ENCODE data around the gene FAM120B. TPM values are rescaled to one million over a fixed set of nuclear protein-coding genes. Genes with fewer than 3 reads are reported as not detected.

The FAM120B gene
- total RNA-seq, 1 experiment from 2014 or later, result 16.7 TPM

- no CpG with 5 or more reads among the region's 8 CpGs for WGBS (ENCODE audit: extremely low coverage, insufficient read length, low lambda C conversion rate)
Observed at GRCh38 chr6:170371588-170371987, 65.0 kb downstream of the FAM120B start.

More at GRCh38 chr6:170371588-170371987, 65.0 kb downstream of the FAM120B start:
- no peaks in the 10 kb centered on the region for H3K27me3 Mint-ChIP-seq (ENCODE audit: low read depth)
- Histone ChIP-seq H2BK5ac (ENCODE audit: insufficient read length, low read length) (no peak overlapping the region), H2BK20ac (ENCODE audit: low read depth, low read length, poor library complexity, severe bottlenecking) (no peak overlapping the region), H3K23ac (ENCODE audit: insufficient read length, low read depth, low read length) (no peak overlapping the region), H3K27ac (ENCODE audit: insufficient read length, low read depth, low read length) (no peak overlapping the region), H3K56ac (ENCODE audit: insufficient read length, low read depth, low read length) (no peak overlapping the region), H3K4ac (ENCODE audit: low read depth, low read length) (no peak overlapping the region), H3T11ph (ENCODE audit: low read length) (no peak overlapping the region), H3K79me1 (ENCODE audit: insufficient read depth, low read depth, low read length, poor library complexity, severe bottlenecking) (no peaks in the 10 kb centered on the region), H3K18ac (ENCODE audit: insufficient read length, low read depth, low read length) (no peak overlapping the region), H3K23me2 (ENCODE audit: insufficient read length, low read depth, low read length, poor library complexity, severe bottlenecking) (no peaks in the 10 kb centered on the region), H2BK120ac (ENCODE audit: low read depth, low read length, poor library complexity, severe bottlenecking) (no peak overlapping the region), H4K8ac (replicated peaks; ENCODE audit: insufficient read length, low read depth, low read length) (no peak overlapping the region), H3K27me3 (ENCODE audit: insufficient read depth, low read length) (no peaks in the 10 kb centered on the region), H2BK15ac (ENCODE audit: low read depth, low read length) (no peak overlapping the region), H2AFZ (ENCODE audit: low read length) (no peak overlapping the region), H4K5ac (ENCODE audit: insufficient read length, low read depth, low read length) (no peak overlapping the region), H3K79me2 (ENCODE audit: insufficient read depth, low read length) (no peaks in the 10 kb centered on the region), H2BK12ac (ENCODE audit: insufficient read length, low read depth, low read length) (no peak overlapping the region), H2AK5ac (ENCODE audit: insufficient read length, low read length) (no peak overlapping the region), H3K9me3 (ENCODE audit: control insufficient read depth, low read depth, low read length) (no peaks in the 10 kb centered on the region), H3K4me1 (ENCODE audit: insufficient read depth, low read length) (no peaks in the 10 kb centered on the region), H4K91ac (ENCODE audit: insufficient read length, low read depth, low read length) (no peak overlapping the region), H3K14ac (ENCODE audit: insufficient read depth, low read length) (no peak overlapping the region), H3K4me2 (ENCODE audit: insufficient read depth, insufficient read length, low read length) (no peak overlapping the region), H4K20me1 (ENCODE audit: control insufficient read depth, insufficient read depth, insufficient read length) (no peaks in the 10 kb centered on the region), H3K9ac (ENCODE audit: extremely low read depth, insufficient read length, low read length) (no peak overlapping the region)
- H3K4me1 Mint-ChIP-seq, result peaks cover 16 to 23% of the 10 kb centered on the region in 2 experiments
- H3K9me3 Mint-ChIP-seq, result no peaks in the 10 kb centered on the region
- H3K36me3 Mint-ChIP-seq (ENCODE audit: insufficient read depth in 1 of 3, low read depth in 3 of 3), result no peaks in the 10 kb centered on the region; a peak in 2 of 7 replicates
- TF ChIP-seq, protein P1, sequence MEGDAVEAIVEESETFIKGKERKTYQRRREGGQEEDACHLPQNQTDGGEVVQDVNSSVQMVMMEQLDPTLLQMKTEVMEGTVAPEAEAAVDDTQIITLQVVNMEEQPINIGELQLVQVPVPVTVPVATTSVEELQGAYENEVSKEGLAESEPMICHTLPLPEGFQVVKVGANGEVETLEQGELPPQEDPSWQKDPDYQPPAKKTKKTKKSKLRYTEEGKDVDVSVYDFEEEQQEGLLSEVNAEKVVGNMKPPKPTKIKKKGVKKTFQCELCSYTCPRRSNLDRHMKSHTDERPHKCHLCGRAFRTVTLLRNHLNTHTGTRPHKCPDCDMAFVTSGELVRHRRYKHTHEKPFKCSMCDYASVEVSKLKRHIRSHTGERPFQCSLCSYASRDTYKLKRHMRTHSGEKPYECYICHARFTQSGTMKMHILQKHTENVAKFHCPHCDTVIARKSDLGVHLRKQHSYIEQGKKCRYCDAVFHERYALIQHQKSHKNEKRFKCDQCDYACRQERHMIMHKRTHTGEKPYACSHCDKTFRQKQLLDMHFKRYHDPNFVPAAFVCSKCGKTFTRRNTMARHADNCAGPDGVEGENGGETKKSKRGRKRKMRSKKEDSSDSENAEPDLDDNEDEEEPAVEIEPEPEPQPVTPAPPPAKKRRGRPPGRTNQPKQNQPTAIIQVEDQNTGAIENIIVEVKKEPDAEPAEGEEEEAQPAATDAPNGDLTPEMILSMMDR (conservative IDR thresholded peaks at IDR 0.05), result no peak
- peak overlapping the region; percentile 35 to 60 (median 49); a peak in 4 of 7 replicates for H3K27ac Mint-ChIP-seq
- H3K4me3 Mint-ChIP-seq, result no peak overlapping the region; a peak in 1 of 5 replicates
- DNase-seq, result peak; percentile 73

Data from H9 (cell line).